GM04504 (cell line): ENCODE results near the gene SCIMP.
A peak's percentile ranks its signal among the peaks of the same experiment; 100 is the strongest.
"Not testable (repeated sequence)": the region's sequence is repeated elsewhere in the genome, so short reads cannot be mapped to it uniquely, and the experiment has no call there.

Experiments
- DNase-seq: peaks from one replicate; pipeline ENCODE4 v3.0.0-alpha.2; 2012; ENCODE audit warnings: low read depth

Gene SCIMP

DNA sequence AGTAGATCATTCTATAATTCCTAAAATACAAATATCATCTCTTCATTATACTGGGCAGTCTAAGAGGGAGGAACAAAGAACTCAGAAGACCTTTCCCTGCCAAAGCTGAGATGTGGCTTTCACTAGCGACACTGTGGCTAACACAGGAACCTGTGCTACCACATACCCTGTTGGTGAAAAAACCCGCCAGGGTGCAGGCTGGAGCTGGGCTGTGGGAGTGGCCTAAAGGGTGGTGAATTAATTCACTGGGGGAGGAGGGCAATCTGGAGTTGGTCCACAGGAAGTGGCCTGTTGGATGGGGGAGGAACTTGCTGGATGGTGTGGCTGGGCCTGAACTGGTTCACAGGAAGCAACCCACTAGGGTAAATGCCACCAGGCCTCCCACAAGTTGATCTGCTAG lies 50.4 kb downstream of the SCIMP start:
- DNase-seq: no peak

DNA sequence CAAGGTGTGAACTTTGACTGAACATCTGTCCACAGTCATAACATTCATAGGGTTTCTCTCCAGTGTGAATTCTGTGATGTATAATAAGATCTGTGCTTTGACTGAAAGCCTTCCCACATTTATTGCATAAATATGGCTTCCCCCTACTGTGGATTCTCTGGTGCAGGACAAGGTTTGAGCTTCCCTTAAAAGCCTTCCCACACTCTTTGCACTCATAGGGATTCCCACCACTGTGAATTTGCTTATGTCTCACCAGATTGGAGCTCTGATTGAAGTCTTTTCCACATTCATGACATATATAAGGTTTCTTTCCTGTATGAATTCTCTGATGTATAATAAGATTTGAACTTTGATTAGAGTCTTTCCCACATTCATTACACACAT lies 51.3 kb downstream of the SCIMP start:
- no peak for DNase-seq

DNA sequence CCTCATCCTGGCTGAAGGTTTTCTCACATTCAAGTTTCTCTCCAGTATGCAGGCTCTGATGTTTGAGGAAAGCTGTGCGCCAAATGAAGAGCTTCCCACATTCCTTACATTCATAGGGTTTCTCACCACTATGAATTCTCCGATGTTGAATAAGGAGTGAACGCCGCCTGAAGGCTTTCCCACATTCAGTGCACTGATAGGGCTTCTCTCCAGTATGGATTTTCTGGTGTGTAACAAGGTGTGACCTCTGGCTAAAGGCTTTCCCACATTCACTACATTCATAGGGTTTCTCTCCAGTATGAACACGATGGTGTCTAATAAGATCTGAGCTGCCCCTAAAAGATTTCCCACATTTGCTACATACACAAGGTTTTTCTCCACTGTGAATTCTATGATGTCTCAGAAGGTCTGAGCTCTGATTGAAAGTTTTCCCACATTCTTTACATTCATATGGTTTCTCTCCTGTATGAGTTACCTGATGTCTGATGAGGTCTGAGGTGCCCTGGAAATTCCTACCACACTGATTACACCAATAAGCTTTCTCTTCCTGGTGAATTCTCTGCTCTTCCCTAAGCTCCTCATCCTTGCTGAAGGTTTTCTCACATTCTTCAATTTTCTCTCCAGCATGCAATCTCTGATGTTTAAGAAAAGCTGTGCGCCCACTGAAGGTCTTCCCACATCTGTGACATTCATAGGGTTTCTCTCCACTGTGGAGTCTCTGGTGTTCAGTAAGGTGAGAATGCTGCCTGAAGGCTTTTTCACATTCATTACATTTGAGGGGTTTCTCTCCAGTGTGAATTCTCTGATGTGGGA lies 51.9 kb downstream of the SCIMP start:
- DNase-seq: no peak

DNA sequence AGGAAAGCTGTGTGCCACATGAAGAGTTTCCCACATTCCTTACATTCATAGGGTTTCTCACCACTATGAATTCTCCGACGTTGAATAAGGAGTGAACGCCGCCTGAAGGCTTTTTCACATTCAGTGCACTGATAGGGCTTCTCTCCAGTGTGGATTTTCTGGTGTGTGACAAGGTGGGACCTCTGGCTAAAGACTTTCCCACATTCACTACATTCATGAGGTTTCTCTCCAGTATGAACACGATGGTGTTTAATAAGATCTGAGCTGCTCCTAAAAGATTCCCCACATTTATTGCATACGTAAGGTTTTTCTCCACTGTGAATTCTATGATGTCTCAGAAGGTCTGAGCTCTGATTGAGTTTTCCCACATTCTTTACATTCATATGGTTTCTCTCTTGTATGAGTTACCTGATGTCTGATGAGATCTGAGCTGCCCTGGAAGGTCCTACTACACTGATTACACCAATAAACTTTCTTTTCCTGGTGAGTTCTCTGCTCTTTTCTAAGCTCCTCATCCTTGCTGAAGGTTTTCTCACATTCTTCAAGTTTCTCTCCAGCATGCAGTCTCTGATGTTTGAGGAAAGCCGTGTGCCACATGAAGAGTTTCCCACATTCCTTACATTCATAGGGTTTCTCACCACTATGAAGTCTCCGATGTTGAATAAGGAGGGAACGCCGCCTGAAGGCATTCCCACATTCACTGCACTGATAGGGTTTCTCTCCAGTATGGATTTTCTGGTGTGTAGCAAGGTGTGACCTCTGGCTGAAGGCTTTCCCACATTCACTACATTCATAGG lies 53.0 kb downstream of the SCIMP start:
- DNase-seq: no peak

DNA sequence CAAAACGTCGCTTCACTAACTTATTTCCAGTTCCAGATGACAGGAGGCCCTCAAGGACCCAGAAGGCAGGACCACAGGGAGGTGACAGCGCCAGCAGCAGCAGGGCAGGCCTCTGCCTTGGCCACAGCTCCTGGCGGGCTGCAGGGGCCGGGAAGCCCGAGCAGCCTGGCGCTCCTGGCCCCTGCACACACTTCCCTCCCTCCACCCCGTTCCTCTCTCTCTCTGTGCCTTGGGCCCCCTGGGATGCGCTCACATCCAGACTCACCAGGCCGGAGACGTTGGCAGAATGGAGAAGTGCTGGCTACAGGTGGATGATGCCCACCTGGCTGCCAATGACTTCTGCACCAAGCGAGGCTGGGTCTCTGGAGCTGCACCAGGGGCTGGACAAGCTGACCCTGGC lies 55.7 kb downstream of the SCIMP start:
- DNase-seq: no peak

DNA sequence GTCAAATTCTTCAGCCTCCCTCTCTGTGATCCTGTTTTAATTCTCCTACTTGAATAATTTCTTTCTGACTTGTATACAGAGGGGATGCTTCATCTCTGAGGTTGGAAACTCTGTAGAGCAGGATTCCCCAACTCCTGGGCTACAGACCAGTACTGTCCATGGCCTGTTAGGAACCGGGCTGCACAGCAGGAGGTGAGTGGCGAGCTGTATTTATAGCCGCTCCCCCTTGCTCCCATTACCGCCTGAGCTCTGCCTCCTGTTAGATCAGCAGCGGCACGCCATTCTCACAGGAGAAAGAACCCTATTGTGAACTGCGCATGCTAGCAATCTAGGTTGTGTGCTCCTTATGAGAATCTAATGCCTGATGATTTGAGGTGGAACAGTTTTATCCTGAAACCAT lies 59.6 kb downstream of the SCIMP start:
- not testable (repeated sequence) for DNase-seq

DNA sequence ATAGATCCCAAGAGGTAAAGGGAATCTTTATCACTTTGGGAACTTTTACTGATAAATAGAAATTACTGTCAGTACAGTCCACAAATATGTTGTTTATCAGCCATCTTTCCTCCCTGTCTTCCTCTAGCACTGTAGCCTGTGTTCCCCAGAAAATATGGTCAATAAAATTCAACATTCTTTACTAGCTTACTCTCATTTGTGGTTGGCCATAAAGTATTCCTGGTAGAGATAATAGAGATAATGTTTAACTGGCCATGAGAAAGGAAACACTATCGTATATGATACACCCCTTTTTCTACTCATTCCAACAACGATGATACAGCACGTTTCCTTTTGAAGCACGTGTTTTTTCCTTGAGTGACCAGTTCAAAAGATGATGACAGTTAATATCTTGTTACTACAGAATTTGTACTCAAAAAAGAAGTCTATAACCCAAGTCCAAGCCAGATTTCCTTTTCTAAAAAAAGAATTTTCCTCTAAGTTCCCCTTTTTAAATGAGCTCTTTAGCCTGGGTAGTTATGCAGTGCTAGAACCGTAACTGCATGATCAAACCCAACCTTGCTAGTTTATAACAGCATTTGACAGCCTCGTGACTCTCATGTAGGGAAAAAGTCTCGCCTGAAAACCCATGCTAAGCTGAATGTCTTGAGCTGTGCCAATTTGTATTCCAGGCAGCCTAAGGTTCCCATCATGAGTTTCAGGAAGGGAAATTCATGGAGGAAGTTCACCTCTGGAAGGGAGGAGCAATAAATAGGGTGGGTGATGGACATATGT lies 68.7 kb downstream of the SCIMP start:
- peak; percentile 46 for DNase-seq

DNA sequence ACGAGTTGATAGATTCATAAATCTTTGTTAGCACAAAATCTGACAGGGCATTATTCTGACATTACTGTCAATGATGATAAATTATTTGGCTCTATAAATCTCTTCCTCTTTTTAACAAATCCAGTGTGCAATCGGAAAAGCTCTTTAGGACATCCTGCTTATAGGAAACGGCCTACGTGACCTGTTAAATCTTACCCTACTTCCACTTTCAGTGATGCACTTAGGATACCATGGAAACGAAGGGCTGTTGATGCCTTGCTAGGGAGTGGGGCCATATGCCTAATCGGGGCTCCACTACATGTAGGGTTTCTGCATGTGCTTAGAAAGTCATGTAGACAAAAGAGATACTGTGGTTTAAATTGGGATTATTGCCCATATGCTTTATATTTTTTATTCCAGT lies 70.2 kb downstream of the SCIMP start:
- no peak for DNase-seq

DNA sequence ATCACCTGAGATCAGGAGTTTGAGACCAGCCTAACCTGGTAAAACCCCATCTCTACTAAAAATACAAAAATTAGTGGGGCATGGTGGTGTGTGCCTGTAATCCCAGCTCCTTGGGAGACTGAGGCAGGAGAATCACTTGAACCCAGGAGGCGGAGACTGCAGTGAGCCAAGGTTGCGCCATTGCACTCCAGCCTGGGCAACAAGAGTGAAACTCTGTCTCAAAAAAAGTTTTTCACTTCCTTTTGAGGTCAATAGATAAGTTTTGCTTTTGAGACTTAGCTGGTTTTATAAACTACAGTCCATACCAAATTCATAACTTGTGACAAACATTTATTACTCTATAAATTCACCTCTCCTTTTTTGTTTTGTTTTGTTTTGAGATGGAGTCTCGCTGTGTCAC lies 72.9 kb downstream of the SCIMP start:
- DNase-seq: not testable (repeated sequence)

DNA sequence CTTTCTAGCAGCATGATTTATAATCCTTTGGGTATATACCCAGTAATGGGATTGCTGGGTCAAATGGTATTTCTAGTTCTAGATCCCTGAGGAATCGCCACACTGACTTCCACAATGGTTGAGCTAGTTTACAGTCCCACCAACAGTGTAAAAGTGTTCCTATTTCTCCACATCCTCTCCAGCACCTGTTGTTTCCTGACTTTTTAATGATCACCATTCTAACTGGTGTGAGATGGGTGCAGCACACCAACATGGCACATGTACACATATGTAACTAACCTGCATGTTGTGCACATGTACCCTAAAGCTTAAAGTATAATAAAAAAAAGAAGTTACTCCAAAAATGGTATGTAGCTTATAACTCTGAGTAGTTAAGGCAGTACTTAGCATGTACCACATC lies 74.0 kb downstream of the SCIMP start:
- not testable (repeated sequence) for DNase-seq
